Measurements from ENCODE around the gene ADK.

- TF ChIP-seq POLR2AphosphoS5 (IDR thresholded peaks at IDR 0.05; ENCODE audit: low read depth, low read length), result no peak
- no peak for TF ChIP-seq SIN3A (IDR thresholded peaks at IDR 0.05; ENCODE audit: borderline replicate concordance, insufficient read depth, low read length)
Measured at GRCh38 chr10:74320026-74320425, 169.0 kb downstream of the ADK start.
